Skeletal muscle satellite cell (primary cell): ENCODE data around the gene SMAD4.
"Not testable (repeated sequence)": the region's sequence is repeated elsewhere in the genome, so short reads cannot be mapped to it uniquely, and the experiment has no call there.

Source experiments
- H3K27me3 ChIP-seq: 2 replicates; pipeline ENCODE4 v1.7.0; 2013; ENCODE audit warnings: low read length; ENCODE audit not compliant: control insufficient read depth, insufficient read depth
- H3K36me3 ChIP-seq: 2 replicates; pipeline ENCODE4 v1.7.0; 2013; ENCODE audit warnings: mild to moderate bottlenecking, control low read depth, low read length; ENCODE audit not compliant: insufficient read depth
- H3K4me1 ChIP-seq: 2 replicates; pipeline ENCODE4 v1.7.0; 2013; ENCODE audit warnings: low read length; ENCODE audit not compliant: control insufficient read depth, insufficient read depth
- H3K4me2 ChIP-seq: 2 replicates; pipeline ENCODE4 v1.7.0; 2013; ENCODE audit warnings: mild to moderate bottlenecking, low read length
- H3K4me3 ChIP-seq: 2 replicates; pipeline ENCODE4 v1.7.0; 2013; ENCODE audit warnings: low read length
- H3K9ac ChIP-seq: 2 replicates; pipeline ENCODE4 v1.7.0; 2013; ENCODE audit warnings: mild to moderate bottlenecking, low read depth, low read length, moderate library complexity
- H3K9me3 ChIP-seq: replicated peaks from 2 replicates; pipeline ENCODE4 v1.7.0; 2013; ENCODE audit warnings: mild to moderate bottlenecking, control low read depth, low read length

The SMAD4 gene

DNA sequence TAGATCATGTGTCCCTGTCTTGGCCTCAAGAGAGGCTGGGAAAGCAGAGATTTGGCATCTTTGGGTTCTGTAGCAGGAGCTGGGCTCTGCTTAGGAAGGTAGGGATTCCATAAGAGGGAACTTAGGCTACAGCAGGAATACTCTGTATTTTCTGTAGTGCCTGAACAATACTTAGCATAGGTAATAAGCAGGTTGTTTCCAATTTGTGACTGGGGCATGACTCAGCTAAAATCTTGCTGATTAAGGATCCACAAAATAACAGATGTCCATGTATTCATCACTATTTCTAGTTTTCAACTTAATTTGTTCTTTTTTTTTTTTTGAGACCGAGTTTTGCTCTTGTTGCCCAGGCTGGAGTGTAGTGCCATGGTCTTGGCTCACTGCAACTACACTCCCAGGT is 68.5 kb downstream of the SMAD4 start:
- Histone ChIP-seq H3K27me3 (no peaks in the 10 kb centered on the region), H3K4me1 (no peaks in the 10 kb centered on the region), H3K36me3 (no peaks in the 10 kb centered on the region), H3K4me3 (no peak overlapping the region), H3K9me3 (no peaks in the 10 kb centered on the region), H3K4me2 (no peak overlapping the region), H3K9ac (no peak overlapping the region)

DNA sequence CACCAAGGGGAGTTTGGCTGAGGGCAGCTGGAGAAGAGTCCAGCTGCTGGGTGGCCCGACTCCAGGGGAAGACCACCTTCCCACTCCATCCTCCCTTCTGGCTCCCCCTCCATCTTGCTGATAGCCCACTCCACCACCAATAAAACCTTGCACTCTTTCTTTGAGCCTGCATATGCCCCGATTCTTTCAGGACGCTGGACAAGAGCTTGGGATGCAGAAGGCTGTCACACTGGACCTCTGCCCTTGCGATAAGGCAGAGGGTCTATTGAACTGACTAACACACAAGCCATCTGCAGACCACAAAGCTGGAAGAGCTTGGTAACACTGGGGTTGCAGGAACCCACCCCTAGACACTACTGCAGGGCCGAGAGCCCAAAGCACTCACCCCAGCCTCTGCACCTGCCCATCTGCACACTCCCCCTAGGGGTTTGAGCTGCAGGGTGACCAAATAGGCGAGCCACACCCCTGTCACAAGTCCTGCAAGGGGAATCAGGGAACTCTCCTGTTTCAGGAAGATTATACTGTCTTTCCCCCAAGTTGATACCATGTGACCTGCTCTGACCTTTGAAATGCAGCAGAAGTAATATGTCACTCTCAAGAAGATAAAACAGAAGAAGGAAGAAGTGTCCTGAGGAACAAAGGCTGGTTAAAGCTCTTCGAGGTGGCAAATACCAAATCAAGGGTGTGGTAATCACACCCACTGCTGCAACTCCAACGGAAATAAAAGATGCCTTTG is 70.5 kb downstream of the SMAD4 start:
- Histone ChIP-seq H3K9ac (no peak overlapping the region), H3K36me3 (no peaks in the 10 kb centered on the region), H3K4me3 (no peak overlapping the region), H3K4me1 (no peaks in the 10 kb centered on the region), H3K9me3 (no peaks in the 10 kb centered on the region), H3K27me3 (no peaks in the 10 kb centered on the region), H3K4me2 (no peak overlapping the region)

DNA sequence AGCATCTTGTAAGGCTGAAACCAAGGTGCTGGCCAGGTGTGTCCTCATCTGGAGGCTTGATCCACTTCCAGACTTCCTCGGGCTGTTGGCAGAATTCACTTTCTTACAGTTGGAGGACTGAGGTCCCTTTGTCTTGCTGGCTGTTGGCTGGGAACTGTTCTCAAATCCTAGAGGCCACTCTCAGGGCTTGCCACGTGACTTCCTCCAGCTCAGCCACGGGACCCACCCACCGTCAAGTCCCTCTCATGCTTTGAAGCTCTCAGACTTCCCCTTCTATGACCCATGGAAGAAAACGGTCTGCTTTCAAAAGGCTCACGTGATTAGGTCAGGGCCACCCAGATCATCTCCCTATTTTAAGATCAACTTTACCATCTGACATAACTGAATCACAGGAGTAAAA is 77.1 kb downstream of the SMAD4 start:
- Histone ChIP-seq H3K9ac (no peak overlapping the region), H3K4me1 (no peaks in the 10 kb centered on the region), H3K36me3 (no peaks in the 10 kb centered on the region), H3K9me3 (no peaks in the 10 kb centered on the region), H3K4me2 (no peak overlapping the region), H3K27me3 (no peaks in the 10 kb centered on the region), H3K4me3 (no peak overlapping the region)

DNA sequence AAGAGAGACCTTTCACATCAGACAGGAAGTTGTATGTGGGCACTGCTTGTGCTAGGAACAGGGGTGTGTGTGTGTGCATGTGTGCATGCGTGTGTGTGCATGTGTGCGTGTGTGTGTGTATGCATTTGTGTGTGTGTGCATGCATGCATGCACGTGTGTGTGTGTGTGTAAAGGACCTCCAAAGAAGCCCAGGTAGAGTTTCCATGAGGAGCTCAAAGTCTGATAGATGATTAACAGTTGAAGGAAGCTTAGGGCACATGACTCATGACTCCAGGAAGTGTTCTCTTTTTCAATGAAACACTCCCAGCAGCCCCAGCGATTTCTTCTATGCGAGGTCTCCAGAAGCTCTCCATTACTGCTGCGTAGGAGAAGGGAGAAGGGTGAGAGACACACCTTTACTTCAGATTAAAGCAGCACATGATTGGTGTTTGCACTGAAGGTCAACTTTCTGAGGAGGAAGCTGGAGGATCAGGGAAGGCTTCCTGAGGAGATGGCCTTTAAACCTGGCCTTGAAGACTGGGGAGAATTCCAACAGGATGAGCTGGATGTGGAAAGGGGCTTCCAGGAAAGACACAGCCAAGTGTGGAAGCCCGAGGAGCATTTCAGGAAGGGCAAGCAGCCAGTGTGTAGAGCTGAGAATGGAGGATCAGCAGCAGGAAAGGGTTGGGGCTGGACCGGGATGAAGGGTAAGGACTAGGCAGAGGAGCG is 77.7 kb downstream of the SMAD4 start:
- Histone ChIP-seq H3K9ac (no peak overlapping the region), H3K4me2 (no peak overlapping the region), H3K36me3 (no peaks in the 10 kb centered on the region), H3K4me3 (no peak overlapping the region), H3K9me3 (no peaks in the 10 kb centered on the region), H3K4me1 (no peaks in the 10 kb centered on the region), H3K27me3 (no peaks in the 10 kb centered on the region)

GRCh38 chr18:51108330-51108729 is 78.3 kb downstream of the SMAD4 start:
- no peak overlapping the region for H3K4me3 ChIP-seq
- no peak overlapping the region for H3K4me2 ChIP-seq
- no peak overlapping the region for H3K9ac ChIP-seq
- no peaks in the 10 kb centered on the region for H3K4me1 ChIP-seq
- H3K9me3 ChIP-seq = no peaks in the 10 kb centered on the region
- no peaks in the 10 kb centered on the region for H3K36me3 ChIP-seq
- no peaks in the 10 kb centered on the region for H3K27me3 ChIP-seq

GRCh38 chr18:51110073-51110797 is 80.2 kb downstream of the SMAD4 start:
- H3K4me2 ChIP-seq = peak overlapping the region; percentile 78
- H3K4me3 ChIP-seq = peak overlapping the region; percentile 52
- H3K27me3 ChIP-seq = no peaks in the 10 kb centered on the region
- no peaks in the 10 kb centered on the region for H3K4me1 ChIP-seq
- no peaks in the 10 kb centered on the region for H3K9me3 ChIP-seq
- H3K36me3 ChIP-seq = no peaks in the 10 kb centered on the region
- H3K9ac ChIP-seq = no peak overlapping the region

GRCh38 chr18:51111633-51112355 is 81.8 kb downstream of the SMAD4 start:
- not testable (repeated sequence) for H3K4me3 ChIP-seq, H3K27me3 ChIP-seq, H3K9me3 ChIP-seq, H3K9ac ChIP-seq, H3K4me1 ChIP-seq, H3K4me2 ChIP-seq, H3K36me3 ChIP-seq

DNA sequence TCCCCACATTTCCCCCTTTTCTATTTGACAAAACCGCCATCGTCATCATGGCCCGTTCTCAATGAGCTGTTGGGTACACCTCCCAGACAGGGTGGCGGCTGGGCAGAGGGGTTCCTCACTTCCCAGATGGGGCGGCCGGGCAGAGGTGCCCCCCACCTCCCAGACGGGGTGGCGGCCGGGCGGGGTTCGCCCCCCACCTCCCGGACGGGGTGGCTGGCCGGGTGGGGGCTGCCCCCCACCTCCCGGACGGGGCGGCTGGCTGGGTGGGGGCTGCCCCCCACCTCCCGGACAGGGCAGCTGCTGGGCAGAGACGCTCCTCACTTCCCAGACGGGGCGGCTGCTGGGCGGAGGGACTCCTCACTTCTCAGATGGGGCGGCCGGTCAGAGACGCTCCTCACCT is 87.0 kb downstream of the SMAD4 start:
- not testable (repeated sequence) for H3K4me2 ChIP-seq, H3K9me3 ChIP-seq

DNA sequence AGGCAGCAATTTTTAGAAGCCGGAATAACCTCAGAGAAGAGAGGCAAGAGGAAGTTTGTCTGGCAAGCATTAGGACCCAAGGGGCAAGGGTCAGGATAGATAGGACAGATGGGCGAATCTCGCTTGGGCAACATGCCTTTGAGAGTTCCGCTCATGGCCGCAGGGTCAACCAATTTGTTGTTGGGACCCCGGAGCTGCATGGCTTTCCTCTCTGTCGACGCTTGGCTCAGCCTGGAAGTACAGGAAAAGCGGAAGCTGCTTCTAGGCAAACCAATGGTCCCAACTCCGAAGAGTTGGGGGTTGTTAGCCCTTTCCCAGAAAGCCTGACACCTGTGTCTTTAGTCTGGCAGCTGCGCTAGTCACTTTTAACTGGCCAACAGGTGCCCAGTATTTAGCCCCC is 89.5 kb downstream of the SMAD4 start:
- H3K4me2 ChIP-seq, H3K9me3 ChIP-seq, H3K4me3 ChIP-seq, H3K4me1 ChIP-seq, H3K9ac ChIP-seq, H3K27me3 ChIP-seq, H3K36me3 ChIP-seq: not testable (repeated sequence)

More for the DNA sequence above, 87.0 kb downstream of the SMAD4 start:
- not testable (repeated sequence) for H3K9ac ChIP-seq, H3K36me3 ChIP-seq, H3K4me3 ChIP-seq, H3K4me1 ChIP-seq, H3K27me3 ChIP-seq

- not testable (repeated sequence) for H3K9ac ChIP-seq, H3K4me1 ChIP-seq, H3K27me3 ChIP-seq, H3K4me3 ChIP-seq, H3K36me3 ChIP-seq, H3K9me3 ChIP-seq, H3K4me2 ChIP-seq
Observed at GRCh38 chr18:51119976-51120375, 90.0 kb downstream of the SMAD4 start.

DNA sequence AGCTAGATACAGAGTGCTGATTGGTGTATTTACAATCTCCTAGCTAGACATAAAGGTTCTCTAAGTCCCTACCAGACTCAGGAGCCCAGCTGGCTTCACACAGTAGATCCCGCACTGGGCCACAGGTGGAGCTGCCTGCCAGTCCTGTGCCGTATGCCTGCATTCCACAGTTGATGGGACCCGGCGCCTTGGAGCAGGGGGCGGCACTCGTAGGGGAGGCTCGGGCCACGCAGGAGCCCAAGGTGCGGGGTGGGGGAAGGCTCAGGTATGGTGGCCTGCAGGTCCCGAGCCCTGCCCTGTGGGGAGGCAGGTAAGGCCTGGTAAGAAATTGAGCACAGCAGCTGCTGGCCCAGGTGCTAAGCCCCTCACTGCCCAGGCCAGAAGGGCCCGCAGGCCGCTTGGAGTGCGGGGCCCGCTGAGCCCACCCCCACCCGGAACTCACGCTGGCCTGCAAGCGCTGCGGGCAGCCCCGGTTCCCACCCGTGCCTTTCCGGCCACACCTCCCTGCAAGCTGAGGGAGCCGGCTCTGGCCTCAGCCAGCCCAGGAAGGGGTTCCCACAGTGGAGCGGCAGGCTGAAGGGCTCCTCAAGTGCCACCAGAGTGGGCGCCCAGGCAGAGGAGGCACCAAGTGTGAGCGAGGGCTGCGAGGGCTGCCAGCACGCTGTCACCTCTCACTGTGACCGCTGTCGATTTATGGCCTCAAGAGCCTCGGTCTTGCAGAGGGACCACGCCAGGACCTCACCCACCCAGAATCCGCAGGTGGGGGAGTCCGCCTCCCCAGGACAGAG is 91.0 kb downstream of the SMAD4 start:
- no peak overlapping the region for H3K9ac ChIP-seq
- no peaks in the 10 kb centered on the region for H3K9me3 ChIP-seq
- no peaks in the 10 kb centered on the region for H3K27me3 ChIP-seq
- no peaks in the 10 kb centered on the region for H3K4me1 ChIP-seq
- H3K4me2 ChIP-seq = no peak overlapping the region
- H3K4me3 ChIP-seq = no peak overlapping the region
- no peaks in the 10 kb centered on the region for H3K36me3 ChIP-seq
